MM.1S (cell line): Measurements from ENCODE around the gene HSPG2.

Source experiments
- CTCF ChIP-seq: fragments of 300-600 bp; sonication (generic); IDR thresholded peaks from 2 replicates; pipeline ENCODE4 v1.5.1; 2016; ENCODE audit warnings: antibody characterized with exemption, low read length, mixed read lengths
- EZH2 ChIP-seq: fragments of 300-600 bp; sonication (generic); optimal IDR thresholded peaks from 2 replicates; pipeline ENCODE3; 2017; ENCODE audit warnings: low read depth, mild to moderate bottlenecking, antibody characterized with exemption, low read length, mixed read lengths

- TF ChIP-seq CTCF = no peak
- TF ChIP-seq EZH2 = no peak
These were observed 154.0 kb downstream of the HSPG2 start, which contains the start of gene USP48 for GRCh38 chr1:21782868-21783678.
